ENCODE results near the gene ASIP. TPM values are rescaled to one million over a fixed set of nuclear protein-coding genes. Genes with fewer than 3 reads are reported as not detected.
A peak's percentile ranks its signal among the peaks of the same experiment; 100 is the strongest.

Gene ASIP
- total and polyA plus RNA-seq, 2 of the 13 experiments (the other 11 are each of a cell fraction or from before 2014, with no cell fraction given): not detected

DNA sequence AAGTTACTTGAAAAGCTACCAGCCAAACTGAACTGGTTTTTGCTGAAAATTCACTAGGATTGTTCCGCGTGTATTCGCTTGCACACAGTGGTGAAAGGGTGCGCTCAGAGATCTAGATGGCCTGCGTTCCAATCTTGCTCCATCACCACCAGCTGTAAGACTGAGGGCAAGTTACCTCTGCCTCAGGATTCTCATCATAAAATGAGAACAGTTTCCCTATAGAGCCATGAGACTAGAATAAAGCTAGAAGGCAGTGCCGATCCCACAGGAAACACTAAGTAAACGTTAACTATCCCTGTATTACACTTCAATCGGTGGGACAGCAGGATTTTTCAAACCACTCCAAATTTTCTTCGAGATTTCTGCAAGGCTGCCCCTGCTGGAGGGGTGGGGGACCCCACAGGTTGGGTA is 61.1 kb downstream of the ASIP start (continued):
- no peak for TF ChIP-seq ZNF318 (CRISPR knock-in tag; IDR thresholded peaks at IDR 0.05)
- TF ChIP-seq ZNF550 (CRISPR knock-in tag; IDR thresholded peaks at IDR 0.05; ENCODE audit: borderline replicate concordance): no peak
- TF ChIP-seq ZZZ3 (CRISPR knock-in tag; IDR thresholded peaks at IDR 0.05; ENCODE audit: borderline replicate concordance): no peak; the same call in 1 of the 2 replicates
- TF ChIP-seq, protein P1, sequence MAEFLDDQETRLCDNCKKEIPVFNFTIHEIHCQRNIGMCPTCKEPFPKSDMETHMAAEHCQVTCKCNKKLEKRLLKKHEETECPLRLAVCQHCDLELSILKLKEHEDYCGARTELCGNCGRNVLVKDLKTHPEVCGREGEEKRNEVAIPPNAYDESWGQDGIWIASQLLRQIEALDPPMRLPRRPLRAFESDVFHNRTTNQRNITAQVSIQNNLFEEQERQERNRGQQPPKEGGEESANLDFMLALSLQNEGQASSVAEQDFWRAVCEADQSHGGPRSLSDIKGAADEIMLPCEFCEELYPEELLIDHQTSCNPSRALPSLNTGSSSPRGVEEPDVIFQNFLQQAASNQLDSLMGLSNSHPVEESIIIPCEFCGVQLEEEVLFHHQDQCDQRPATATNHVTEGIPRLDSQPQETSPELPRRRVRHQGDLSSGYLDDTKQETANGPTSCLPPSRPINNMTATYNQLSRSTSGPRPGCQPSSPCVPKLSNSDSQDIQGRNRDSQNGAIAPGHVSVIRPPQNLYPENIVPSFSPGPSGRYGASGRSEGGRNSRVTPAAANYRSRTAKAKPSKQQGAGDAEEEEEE (CRISPR knock-in tag; IDR thresholded peaks at IDR 0.05; ENCODE audit: borderline replicate concordance): 0 out of 2 replicates have a peak, but pooled peaks have one; percentile 4
- TF ChIP-seq ZNF879 (CRISPR knock-in tag; IDR thresholded peaks at IDR 0.05): no peak
- TF ChIP-seq REPIN1 (CRISPR knock-in tag; IDR thresholded peaks at IDR 0.05; ENCODE audit: borderline replicate concordance, low read depth): no peak
- TF ChIP-seq, protein P2, sequence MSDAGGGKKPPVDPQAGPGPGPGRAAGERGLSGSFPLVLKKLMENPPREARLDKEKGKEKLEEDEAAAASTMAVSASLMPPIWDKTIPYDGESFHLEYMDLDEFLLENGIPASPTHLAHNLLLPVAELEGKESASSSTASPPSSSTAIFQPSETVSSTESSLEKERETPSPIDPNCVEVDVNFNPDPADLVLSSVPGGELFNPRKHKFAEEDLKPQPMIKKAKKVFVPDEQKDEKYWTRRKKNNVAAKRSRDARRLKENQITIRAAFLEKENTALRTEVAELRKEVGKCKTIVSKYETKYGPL (CRISPR knock-in tag; IDR thresholded peaks at IDR 0.05): no peak
- TF ChIP-seq FOSL2 (CRISPR knock-in tag; IDR thresholded peaks at IDR 0.05): no peak
- no peak for TF ChIP-seq NKX3-1 (CRISPR knock-in tag; IDR thresholded peaks at IDR 0.05)
- no peak for TF ChIP-seq ZIK1 (CRISPR knock-in tag; IDR thresholded peaks at IDR 0.05; ENCODE audit: borderline replicate concordance, low read depth)
- no peak for TF ChIP-seq ZNF7 (CRISPR knock-in tag; IDR thresholded peaks at IDR 0.05)
- TF ChIP-seq SRSF1 (optimal IDR thresholded peaks at IDR 0.05; ENCODE audit: low read depth, low read length): no peak
- TF ChIP-seq SMAD3 (CRISPR knock-in tag; IDR thresholded peaks at IDR 0.05): 0 out of 2 replicates have a peak, but pooled peaks have one; percentile 18
- TF ChIP-seq RNF219 (CRISPR knock-in tag; IDR thresholded peaks at IDR 0.05): 0 out of 2 replicates have a peak, but pooled peaks have one; percentile 40
- no peak for TF ChIP-seq ZKSCAN8 (CRISPR knock-in tag; IDR thresholded peaks at IDR 0.05; ENCODE audit: borderline replicate concordance)
- TF ChIP-seq PAX8 (CRISPR knock-in tag; IDR thresholded peaks at IDR 0.05; ENCODE audit: borderline replicate concordance): no peak
- TF ChIP-seq ETV6 (CRISPR knock-in tag; conservative IDR thresholded peaks at IDR 0.05): no peak
- no peak for TF ChIP-seq MTF1 (CRISPR knock-in tag; IDR thresholded peaks at IDR 0.05)

Data from HepG2 (cell line).